Measurements from ENCODE around the gene TASOR2.

The TASOR2 gene

DNA sequence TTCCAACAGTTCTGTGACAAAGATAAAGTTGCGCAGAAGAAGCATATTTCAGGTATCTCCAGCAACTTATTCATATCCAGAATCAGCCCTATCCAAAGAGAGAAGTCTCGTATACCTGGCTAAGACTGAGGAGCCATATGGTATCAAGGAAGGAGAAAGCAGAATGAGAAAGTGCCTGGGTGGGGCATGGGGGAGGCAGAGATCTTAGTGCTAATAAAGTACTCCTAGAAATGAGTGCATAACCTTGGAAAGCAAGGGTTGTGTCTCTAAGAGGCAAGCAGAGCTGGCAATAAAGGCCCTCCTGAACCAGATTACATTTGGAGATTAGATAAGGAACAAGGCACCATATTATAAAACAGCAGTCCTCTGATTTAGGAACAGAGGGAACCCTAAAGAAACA is 12.7 kb downstream of the TASOR2 start:
- TF ChIP-seq, protein P1, sequence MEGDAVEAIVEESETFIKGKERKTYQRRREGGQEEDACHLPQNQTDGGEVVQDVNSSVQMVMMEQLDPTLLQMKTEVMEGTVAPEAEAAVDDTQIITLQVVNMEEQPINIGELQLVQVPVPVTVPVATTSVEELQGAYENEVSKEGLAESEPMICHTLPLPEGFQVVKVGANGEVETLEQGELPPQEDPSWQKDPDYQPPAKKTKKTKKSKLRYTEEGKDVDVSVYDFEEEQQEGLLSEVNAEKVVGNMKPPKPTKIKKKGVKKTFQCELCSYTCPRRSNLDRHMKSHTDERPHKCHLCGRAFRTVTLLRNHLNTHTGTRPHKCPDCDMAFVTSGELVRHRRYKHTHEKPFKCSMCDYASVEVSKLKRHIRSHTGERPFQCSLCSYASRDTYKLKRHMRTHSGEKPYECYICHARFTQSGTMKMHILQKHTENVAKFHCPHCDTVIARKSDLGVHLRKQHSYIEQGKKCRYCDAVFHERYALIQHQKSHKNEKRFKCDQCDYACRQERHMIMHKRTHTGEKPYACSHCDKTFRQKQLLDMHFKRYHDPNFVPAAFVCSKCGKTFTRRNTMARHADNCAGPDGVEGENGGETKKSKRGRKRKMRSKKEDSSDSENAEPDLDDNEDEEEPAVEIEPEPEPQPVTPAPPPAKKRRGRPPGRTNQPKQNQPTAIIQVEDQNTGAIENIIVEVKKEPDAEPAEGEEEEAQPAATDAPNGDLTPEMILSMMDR (IDR thresholded peaks at IDR 0.05; ENCODE audit: borderline replicate concordance, insufficient read depth, low read depth, low read length) = no peak
- no peak overlapping the region for H3K4me3 ChIP-seq (ENCODE audit: low read depth, low read length)

DNA sequence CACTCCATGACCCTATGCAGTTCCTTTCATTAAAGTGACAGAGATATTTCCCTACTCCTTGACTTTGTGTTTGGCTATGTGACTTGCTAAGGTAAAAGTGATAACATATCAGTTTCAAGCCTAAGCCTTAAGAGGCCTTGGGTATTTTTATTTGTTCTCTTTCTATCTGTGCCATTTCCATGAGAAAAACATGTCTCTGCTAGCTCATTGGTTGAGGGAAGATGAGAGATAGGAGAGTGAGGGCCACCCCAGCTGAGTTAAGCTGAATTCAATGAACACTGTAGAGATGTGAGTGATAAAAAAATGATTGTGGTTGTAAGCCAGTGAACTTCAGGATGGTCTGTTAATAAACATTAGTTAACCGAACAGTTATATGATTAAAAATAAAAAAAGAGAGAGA is 13.4 kb downstream of the TASOR2 start:
- no peak overlapping the region for H3K4me3 ChIP-seq (ENCODE audit: low read depth, low read length)
- TF ChIP-seq, protein P1 (IDR thresholded peaks at IDR 0.05; ENCODE audit: borderline replicate concordance, insufficient read depth, low read depth, low read length) = no peak

DNA sequence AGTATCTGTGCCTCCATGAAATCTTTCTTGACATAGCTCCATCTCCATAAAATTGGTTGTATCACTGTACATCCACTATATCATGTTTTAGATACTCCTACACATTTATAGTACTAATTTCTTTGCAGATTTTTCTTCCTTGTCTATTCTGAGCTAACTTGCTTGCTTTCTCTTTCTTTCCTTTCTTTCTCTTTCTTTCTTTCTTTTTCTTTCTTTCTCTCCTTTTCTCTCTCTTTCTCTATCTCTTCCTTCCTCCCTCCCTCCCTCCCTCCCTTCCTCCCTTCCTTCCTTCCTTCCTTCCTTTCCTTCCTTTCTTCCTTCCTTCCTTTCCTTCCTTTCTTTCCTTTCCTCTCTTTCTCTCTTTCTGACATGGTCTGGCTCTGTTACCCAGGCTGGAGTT is 23.7 kb downstream of the TASOR2 start:
- TF ChIP-seq, protein P1 (IDR thresholded peaks at IDR 0.05; ENCODE audit: borderline replicate concordance, insufficient read depth, low read depth, low read length) = no peak
- no peak overlapping the region for H3K4me3 ChIP-seq (ENCODE audit: low read depth, low read length)

GRCh38 chr10:5709865-5710264 is 25.2 kb downstream of the TASOR2 start:
- TF ChIP-seq, protein P1 (IDR thresholded peaks at IDR 0.05; ENCODE audit: borderline replicate concordance, insufficient read depth, low read depth, low read length) = no peak

GRCh38 chr10:5710859-5711258 is 26.2 kb downstream of the TASOR2 start:
- no peak overlapping the region for H3K4me3 ChIP-seq (ENCODE audit: low read depth, low read length)
- TF ChIP-seq, protein P1 (IDR thresholded peaks at IDR 0.05; ENCODE audit: borderline replicate concordance, insufficient read depth, low read depth, low read length) = no peak

More at GRCh38 chr10:5709865-5710264, 25.2 kb downstream of the TASOR2 start:
- H3K4me3 ChIP-seq (ENCODE audit: low read depth, low read length) = no peak overlapping the region

GRCh38 chr10:5711642-5712041 is 27.0 kb downstream of the TASOR2 start:
- TF ChIP-seq, protein P1 (IDR thresholded peaks at IDR 0.05; ENCODE audit: borderline replicate concordance, insufficient read depth, low read depth, low read length) = no peak
- no peak overlapping the region for H3K4me3 ChIP-seq (ENCODE audit: low read depth, low read length)

DNA sequence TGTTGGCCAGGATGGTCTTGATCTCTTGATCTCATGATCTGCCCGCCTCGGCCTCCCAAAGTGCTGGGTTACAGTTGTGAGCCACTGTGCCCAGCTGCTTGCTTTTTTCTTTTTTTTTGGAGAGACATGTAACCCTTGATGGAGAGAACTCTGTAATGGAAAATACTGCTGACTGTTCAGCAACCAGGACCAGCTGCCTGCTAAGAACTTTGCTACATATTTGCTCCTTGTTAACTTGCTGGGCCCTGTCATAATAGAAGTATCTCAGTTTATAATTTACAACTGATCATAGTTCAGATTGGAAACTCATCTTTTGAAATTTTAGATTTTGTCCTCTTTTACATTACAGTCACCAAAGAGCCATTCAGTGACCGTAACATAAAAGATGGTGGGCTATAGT is 34.9 kb downstream of the TASOR2 start:
- no peak overlapping the region for H3K4me3 ChIP-seq (ENCODE audit: low read depth, low read length)
- TF ChIP-seq, protein P1 (IDR thresholded peaks at IDR 0.05; ENCODE audit: borderline replicate concordance, insufficient read depth, low read depth, low read length) = no peak
